Retinal pigment epithelial cell (primary cell): Measurements from ENCODE around the gene FMR1NB.

Experiments used
- DNase-seq: peaks from one replicate; pipeline ENCODE4 v3.0.0-alpha.2; 2010; ENCODE audit warnings: low read depth
- H3K4me3 ChIP-seq: 2 replicates; pipeline ENCODE4 v1.5.1; 2011; ENCODE audit warnings: mild to moderate bottlenecking, low read length, control low read depth, moderate library complexity
- CTCF ChIP-seq: conservative IDR thresholded peaks from 2 replicates; pipeline ENCODE4 v1.5.1; 2011; ENCODE audit warnings: low read depth, low read length, control low read depth, inconsistent platforms

Gene FMR1NB

GRCh38 chrX:147981038-147981752 lies at the start of gene FMR1NB:
Gene FMR1NB (plus strand): TSS chrX:147981337. CDS start chrX:147981403, 66 bp downstream.
- DNase-seq, result no peak
- no peak for TF ChIP-seq CTCF
- no peak within 1 kb of the TSS for H3K4me3 ChIP-seq

- no peak for DNase-seq
- no peak for TF ChIP-seq CTCF
- no peak overlapping the region for H3K4me3 ChIP-seq
Measured at GRCh38 chrX:147933815-147934214, 47.3 kb upstream of the FMR1NB start.

GRCh38 chrX:147935156-147935758 lies 45.9 kb upstream of the FMR1NB start:
- H3K4me3 ChIP-seq, result no peak overlapping the region
- DNase-seq, result no peak
- no peak for TF ChIP-seq CTCF

GRCh38 chrX:147945286-147945685 lies 35.9 kb upstream of the FMR1NB start:
- no peak overlapping the region for H3K4me3 ChIP-seq
- no peak for DNase-seq
- no peak for TF ChIP-seq CTCF

GRCh38 chrX:147948531-147948930 lies 32.6 kb upstream of the FMR1NB start:
- DNase-seq, result no peak
- no peak overlapping the region for H3K4me3 ChIP-seq
- no peak for TF ChIP-seq CTCF

- no peak overlapping the region for H3K4me3 ChIP-seq
- no peak for DNase-seq
- TF ChIP-seq CTCF, result no peak
Measured at GRCh38 chrX:147950352-147950751, 30.8 kb upstream of the FMR1NB start.

GRCh38 chrX:147953976-147954375 lies 27.2 kb upstream of the FMR1NB start:
- no peak for TF ChIP-seq CTCF
- no peak overlapping the region for H3K4me3 ChIP-seq
- no peak for DNase-seq
